Psoas muscle (tissue), 8 donors: ENCODE results near the gene HERC3. TPM values are rescaled to one million over a fixed set of nuclear protein-coding genes. Genes with fewer than 3 reads are reported as not detected.
A peak's percentile ranks its signal among the peaks of the same experiment; 100 is the strongest.

Experiments used
- ATAC-seq, 4 donors: fragments of 200-7000 bp; cut with Tn5 transposase; one replicate each; pipeline ENCODE4 v1.9.1; 2020; ENCODE audit warnings: moderate library complexity in 3 of 4, mild to moderate bottlenecking in 2 of 4
- DNase-seq, 2 donors: peaks; one replicate each; pipeline ENCODE4 v3.0.0-alpha.2; 2020
- H3K27ac ChIP-seq: fragments of 200-600 bp; one replicate; pipeline ENCODE4 v1.8.0; 2022
- H3K27me3 ChIP-seq, 3 donors: fragments of 200-600 bp in 1 of 3; one replicate each; pipeline versions ENCODE4 v1.6.1 to v1.8.0; 2013 to 2022; ENCODE audit warnings: low read length in 2 of 3, mild to moderate bottlenecking in 2 of 3, moderate library complexity in 1 of 3; ENCODE audit not compliant: insufficient read depth in 3 of 3
- H3K36me3 ChIP-seq, 2 donors: fragments of 200-600 bp in 1 of 2; one replicate each; pipeline versions ENCODE4 v1.6.1 to v1.8.0; 2013 to 2022; ENCODE audit warnings: low read depth in 1 of 2, mild to moderate bottlenecking in 1 of 2, moderate library complexity in 1 of 2; ENCODE audit not compliant: insufficient read depth in 1 of 2
- H3K4me1 ChIP-seq: fragments of 200-600 bp; one replicate; pipeline ENCODE4 v1.8.0; 2022
- H3K4me3 ChIP-seq: fragments of 200-600 bp; one replicate; pipeline ENCODE4 v1.8.0; 2022; ENCODE audit warnings: mild to moderate bottlenecking
- H3K9me3 ChIP-seq: fragments of 200-600 bp; one replicate; pipeline ENCODE4 v1.8.0; 2022
- WGBS, 3 donors: extraction: QIAGEN DNeasy Blood & Tissue Kit; methylation state at CpG; one replicate each; pipeline versions ENCODE4 v1.1.6 to v1.1.7; 2013; 5-methylcytosine and 5-hydroxymethylcytosine counted together
- intact Hi-C, 2 donors: fragments of 100-400 bp; cut with DNase I; formaldehyde crosslinking; loops; one replicate each; pipeline versions ENCODE4 v1.11.0 to v1.14.2; 2022
- polyA plus RNA-seq, 3 donors: library from polyadenylated mRNA; stranded (reverse); fragments of 200-250 nt; gene quantifications; one replicate each; pipeline ENCODE4 v1.2.3, GENCODE V29; 2013
- total RNA-seq, 4 donors: library from RNA; stranded (reverse); fragmentation: NEBNext Ultra II Directional in 2 of 4; extraction: Animal tissue kit (Norgen Biotek cat#: 25700) in 2 of 4; gene quantifications; one replicate each; pipeline versions ENCODE4 v1.2.1 to v1.2.4, GENCODE V29; 2021 to 2023
- TF ChIP-seq, protein P1 (sequence below): fragments of 200-600 bp; IDR thresholded peaks from one replicate; pipeline ENCODE4 v1.8.0; 2022; ENCODE audit warnings: antibody characterized with exemption
- donor health status: healthy with polysubstance abuse.
- donor health status: DM: no; HTN: no; CAD: no; lungs with moderate emphysema.
- donor health status: Bipolar disorder and iron deficiency.
- donor health status: healthy.
- donor health status: DM: yes; HTN: yes; CAD: no.
- donor health status: DM: no; HTN: no; CAD: no.
- donor health status: DM: no; HTN: no; CAD: no.
- donor health status: DM: yes; HTN: yes; CAD: no.

The HERC3 gene
- total and polyA plus RNA-seq, 7 donors, result 9.5 to 35.8 (median 20.4) TPM

DNA sequence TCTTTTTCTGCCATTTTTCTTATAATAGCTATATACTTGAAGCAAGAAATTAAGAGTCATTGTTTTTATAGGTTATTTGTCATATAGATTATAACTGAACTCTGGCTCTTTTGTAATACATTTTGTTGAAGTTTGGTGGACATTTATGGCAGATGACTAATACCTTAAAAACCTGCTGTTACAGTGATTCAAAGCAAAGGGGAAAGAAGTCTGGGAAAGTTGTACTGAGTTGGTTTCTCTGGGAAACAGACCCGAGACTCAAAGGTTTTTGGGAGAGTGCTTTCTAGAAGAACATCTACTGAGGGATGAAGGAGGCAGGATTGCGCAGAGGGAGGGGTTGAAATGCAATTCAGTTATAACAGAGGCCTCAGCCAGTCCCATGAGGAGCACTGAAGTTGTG lies 69.5 kb downstream of the HERC3 start:
- intact Hi-C loops, result no loop called here
- H3K27me3 ChIP-seq, result no peaks in the 10 kb centered on the region
- TF ChIP-seq, protein P1, sequence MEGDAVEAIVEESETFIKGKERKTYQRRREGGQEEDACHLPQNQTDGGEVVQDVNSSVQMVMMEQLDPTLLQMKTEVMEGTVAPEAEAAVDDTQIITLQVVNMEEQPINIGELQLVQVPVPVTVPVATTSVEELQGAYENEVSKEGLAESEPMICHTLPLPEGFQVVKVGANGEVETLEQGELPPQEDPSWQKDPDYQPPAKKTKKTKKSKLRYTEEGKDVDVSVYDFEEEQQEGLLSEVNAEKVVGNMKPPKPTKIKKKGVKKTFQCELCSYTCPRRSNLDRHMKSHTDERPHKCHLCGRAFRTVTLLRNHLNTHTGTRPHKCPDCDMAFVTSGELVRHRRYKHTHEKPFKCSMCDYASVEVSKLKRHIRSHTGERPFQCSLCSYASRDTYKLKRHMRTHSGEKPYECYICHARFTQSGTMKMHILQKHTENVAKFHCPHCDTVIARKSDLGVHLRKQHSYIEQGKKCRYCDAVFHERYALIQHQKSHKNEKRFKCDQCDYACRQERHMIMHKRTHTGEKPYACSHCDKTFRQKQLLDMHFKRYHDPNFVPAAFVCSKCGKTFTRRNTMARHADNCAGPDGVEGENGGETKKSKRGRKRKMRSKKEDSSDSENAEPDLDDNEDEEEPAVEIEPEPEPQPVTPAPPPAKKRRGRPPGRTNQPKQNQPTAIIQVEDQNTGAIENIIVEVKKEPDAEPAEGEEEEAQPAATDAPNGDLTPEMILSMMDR, result no peak
- peaks cover 9% of the 10 kb centered on the region for H3K4me1 ChIP-seq
- no peaks in the 10 kb centered on the region for H3K9me3 ChIP-seq
- WGBS, 3 donors, result 87 to 94% (median 90%) methylated on average over 2 of the region's 2 CpGs
- H3K36me3 ChIP-seq, result peaks cover 0 to 42% of the 10 kb centered on the region in 2 donors
- no peak overlapping the region for H3K4me3 ChIP-seq
- H3K27ac ChIP-seq, result no peak overlapping the region
- DNase-seq (no peak), ATAC-seq (no peak)

DNA sequence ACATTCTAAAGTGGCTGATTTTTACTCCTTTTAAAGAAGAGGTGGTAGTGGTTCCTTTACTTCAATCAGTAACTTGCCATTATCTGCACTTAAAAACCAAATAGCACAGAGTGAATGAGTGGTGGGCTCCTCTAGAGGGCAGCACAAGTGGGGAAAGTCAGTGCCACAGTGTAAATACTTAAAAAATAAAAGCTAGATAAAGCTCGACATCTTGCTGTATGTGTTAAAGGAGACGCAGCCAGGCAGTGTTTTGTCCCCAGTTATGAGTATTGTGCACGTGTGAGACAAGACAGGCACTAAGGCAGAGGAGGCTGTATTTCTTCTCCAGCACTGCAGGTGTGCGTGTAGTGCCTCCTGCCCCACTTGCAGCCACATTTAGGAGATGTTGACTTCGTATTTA lies 80.7 kb downstream of the HERC3 start:
- Histone ChIP-seq H3K9me3 (no peaks in the 10 kb centered on the region), H3K4me3 (no peak overlapping the region), H3K27ac (no peak overlapping the region), H3K36me3 (peaks cover 0 to 71% of the 10 kb centered on the region in 2 donors), H3K27me3 (no peaks in the 10 kb centered on the region), H3K4me1 (no peaks in the 10 kb centered on the region)
- ATAC-seq (no peak), DNase-seq (no peak)
- WGBS, 3 donors, result 64 to 71% (median 68%) methylated on average over 5 of the region's 5 CpGs
- TF ChIP-seq, protein P1, result peak; percentile 35
- intact Hi-C loops, result no loop called here

DNA sequence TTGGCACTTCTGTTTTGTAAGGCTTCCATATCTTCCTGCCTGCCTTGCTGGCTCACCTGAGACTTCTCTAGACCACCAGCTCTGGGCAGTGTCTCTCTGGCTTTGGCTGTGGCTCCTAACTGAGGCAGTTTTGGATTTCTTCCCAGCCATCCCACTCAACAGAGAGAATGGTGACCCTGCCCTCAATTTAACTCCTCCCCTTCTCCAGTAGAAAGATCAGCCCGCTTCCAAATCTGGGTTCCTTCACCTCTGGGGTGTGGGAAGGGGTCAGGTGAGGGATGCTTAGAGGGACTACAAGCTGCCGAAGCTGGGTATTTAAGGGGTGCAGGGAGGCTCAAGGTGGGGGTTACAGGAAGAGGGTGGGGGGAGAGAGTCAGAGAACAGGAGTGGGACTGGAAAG lies 81.6 kb downstream of the HERC3 start:
- TF ChIP-seq, protein P1, result no peak
- 85 to 88% (median 86%) methylated on average over 2 of the region's 2 CpGs for WGBS, 3 donors
- intact Hi-C loops, result no loop called here
- Histone ChIP-seq H3K27ac (no peak overlapping the region), H3K4me1 (no peaks in the 10 kb centered on the region), H3K27me3 (no peaks in the 10 kb centered on the region), H3K36me3 (peaks cover 0 to 71% of the 10 kb centered on the region in 2 donors), H3K9me3 (no peaks in the 10 kb centered on the region), H3K4me3 (no peak overlapping the region)
- DNase-seq (no peak), ATAC-seq (no peak)

DNA sequence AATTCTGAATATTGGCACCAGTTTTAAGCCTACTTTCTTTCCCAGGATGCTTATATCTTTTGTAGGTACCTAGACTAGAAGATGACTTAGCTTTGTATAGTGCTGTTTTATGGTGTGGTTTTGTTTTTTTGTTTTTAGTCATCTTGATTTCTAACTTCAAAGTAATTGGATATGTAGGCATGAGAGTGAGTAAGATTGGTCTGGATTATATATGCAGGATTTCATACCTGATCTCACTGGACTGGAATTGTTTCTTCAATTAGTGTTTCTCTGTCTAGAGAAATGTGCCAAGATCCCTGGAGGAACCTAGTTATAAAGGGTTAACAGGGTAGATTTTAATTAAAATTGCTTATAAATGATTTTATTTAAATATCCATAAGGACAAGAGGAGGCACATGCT lies 82.3 kb downstream of the HERC3 start:
- Histone ChIP-seq H3K4me3 (no peak overlapping the region), H3K27me3 (no peaks in the 10 kb centered on the region), H3K27ac (no peak overlapping the region), H3K36me3 (peaks cover 0 to 71% of the 10 kb centered on the region in 2 donors), H3K9me3 (no peaks in the 10 kb centered on the region), H3K4me1 (no peaks in the 10 kb centered on the region)
- intact Hi-C loops, result no loop called here
- TF ChIP-seq, protein P1, result no peak
- DNase-seq (no peak), ATAC-seq (no peak)

DNA sequence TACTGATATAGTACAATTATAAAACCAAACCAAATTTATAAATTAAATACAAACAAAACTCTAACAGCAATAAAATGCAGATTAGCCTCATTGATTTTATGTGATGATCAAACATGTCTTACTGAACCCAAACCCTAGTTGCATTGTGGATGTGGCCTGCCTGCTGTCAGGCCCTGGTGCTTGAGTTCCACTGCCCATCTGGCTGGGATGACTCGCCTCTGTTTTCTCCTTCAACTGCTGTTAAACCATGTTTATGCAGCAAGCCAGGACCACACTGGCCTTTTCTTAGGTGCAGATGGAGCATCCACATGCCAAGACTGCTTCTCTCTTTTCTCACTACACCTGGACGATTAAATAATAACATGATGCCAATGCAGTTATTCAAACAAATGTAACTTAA lies 82.7 kb downstream of the HERC3 start:
- Histone ChIP-seq H3K4me1 (no peaks in the 10 kb centered on the region), H3K9me3 (no peaks in the 10 kb centered on the region), H3K27me3 (no peaks in the 10 kb centered on the region), H3K36me3 (peaks cover 0 to 71% of the 10 kb centered on the region in 2 donors), H3K4me3 (no peak overlapping the region), H3K27ac (no peak overlapping the region)
- TF ChIP-seq, protein P1, result no peak
- WGBS, 3 donors, result 85 to 91% (median 86%) methylated on average over 2 of the region's 2 CpGs
- no peak for DNase-seq
- no peak for ATAC-seq
- intact Hi-C loops, result no loop called here
